HG02571 (cell line): ENCODE data around the gene TMEM222.
"Not testable (repeated sequence)": the region's sequence is repeated elsewhere in the genome, so short reads cannot be mapped to it uniquely, and the experiment has no call there.

ENCODE experiments used
- ATAC-seq: cut with Tn5 transposase; IDR thresholded peaks from one replicate; pipeline ENCODE4 v1.9.1; 2021; ENCODE audit warnings: mild to moderate bottlenecking, moderate library complexity; ENCODE audit not compliant: unreplicated experiment

Gene TMEM222, protein sequence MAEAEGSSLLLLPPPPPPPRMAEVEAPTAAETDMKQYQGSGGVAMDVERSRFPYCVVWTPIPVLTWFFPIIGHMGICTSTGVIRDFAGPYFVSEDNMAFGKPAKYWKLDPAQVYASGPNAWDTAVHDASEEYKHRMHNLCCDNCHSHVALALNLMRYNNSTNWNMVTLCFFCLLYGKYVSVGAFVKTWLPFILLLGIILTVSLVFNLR

DNA sequence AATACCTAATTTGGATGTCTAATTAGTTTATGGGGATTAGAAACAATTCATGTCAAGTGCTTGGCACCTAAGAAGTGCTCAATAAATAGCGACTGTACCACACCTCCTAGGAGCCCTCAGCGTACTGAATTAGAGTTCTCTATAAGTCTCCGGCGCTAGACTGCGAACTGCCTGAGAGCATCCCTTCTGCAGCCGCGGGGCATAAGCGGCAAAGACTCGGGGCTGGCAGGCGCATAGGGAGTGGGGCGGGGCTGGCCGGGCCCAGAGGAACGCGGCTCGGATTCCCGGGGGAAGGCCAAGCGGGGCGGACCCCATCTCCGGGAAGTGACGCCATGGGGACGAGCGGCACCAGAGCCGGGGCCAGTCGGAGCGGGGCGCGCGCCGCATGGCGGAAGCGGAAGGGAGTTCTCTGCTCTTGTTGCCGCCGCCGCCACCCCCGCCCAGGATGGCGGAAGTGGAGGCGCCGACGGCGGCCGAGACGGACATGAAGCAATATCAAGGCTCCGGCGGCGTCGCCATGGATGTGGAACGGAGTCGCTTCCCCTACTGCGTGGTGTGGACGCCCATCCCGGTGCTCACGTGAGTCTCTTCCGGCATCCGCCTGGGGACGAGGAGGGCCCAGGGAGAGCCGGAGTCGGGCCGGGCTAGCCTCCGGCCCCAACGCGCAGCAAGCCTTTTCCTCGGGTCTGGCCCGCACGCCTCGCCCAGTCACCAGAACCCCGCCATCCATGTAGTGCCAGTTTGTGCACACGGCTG is at the start of gene TMEM222:
TMEM222 (plus strand) TSS at position 351 of the 756 bp plus-strand sequence; CDS start at position 386, 35 bp downstream.
- ATAC-seq = peak; percentile 86

DNA sequence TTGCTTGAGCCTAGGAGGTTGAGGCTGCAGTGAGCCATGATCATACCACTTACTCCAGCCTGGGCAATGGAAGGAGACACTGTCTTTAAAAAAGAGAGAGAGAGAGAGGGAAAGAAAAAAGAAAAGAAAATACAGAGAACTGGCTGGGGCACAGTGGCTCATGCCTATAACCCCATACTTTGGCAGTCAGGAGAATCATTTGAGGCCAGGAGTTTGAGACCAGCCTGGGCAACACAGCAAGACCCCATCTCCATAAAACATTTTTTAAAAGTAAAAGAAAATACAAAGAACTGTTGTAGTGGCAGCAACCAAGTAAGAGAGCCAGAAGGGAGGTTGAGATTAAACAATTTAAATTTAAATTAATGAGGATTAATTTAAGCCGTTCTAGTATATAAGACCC is 47.8 kb upstream of the TMEM222 start:
- no peak for ATAC-seq

DNA sequence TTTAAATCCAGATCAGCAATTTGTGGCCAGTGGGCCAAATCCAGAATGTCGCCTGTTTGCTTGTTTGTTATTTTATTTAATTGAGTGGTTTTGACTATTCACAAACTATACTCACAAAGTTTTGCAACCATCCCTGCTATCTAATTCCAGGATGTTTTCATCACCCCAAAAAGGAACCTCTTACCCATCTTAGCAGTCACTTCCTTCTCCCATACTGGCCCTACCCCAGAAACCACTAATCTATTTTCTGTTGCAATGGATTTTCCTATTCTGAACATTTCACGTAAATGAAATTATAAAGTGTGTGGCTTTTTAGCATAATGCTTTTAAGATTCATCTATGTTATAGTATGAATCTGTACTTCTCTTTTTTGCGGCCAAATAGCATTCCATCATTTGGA is 46.3 kb upstream of the TMEM222 start:
- no peak for ATAC-seq

DNA sequence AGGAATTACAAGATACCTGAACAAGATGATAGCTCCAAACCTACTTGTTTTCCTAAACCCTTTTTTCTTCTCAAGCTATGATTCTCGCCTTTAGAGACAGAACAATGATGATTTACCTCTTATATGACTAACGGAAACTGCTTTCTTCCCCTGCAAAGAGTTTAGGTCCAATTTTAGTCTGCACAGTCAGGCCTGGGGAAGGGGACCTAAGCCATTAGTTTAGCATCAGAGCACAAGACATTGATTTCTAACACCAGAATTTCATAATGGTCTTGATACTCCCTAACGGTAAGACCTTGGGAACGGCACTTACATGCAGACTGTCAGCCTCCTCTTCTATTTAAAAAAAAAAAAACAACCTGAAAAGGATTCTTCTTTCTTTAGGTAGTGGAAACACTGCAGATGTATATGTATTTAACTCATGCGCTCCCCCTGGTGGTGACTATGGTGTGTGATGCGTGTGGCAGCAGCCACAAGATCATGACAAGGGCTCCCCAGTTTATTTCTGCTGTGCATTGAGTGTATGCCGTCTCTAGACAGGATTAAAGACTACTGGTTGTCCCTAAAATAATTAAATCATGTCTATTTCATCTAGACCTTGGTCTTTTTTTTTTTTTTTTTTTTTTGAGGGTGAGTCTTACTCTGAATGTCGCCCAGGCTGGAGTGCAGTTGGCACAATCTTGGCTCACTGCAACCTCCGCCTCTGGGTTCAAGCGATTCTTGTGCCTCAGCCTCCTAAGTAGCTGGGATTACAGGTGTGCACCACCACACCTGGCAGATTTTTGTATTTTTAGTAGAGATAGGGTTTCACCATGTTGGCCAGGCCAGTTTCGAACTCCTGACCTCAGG is 37.3 kb upstream of the TMEM222 start:
- no peak for ATAC-seq

DNA sequence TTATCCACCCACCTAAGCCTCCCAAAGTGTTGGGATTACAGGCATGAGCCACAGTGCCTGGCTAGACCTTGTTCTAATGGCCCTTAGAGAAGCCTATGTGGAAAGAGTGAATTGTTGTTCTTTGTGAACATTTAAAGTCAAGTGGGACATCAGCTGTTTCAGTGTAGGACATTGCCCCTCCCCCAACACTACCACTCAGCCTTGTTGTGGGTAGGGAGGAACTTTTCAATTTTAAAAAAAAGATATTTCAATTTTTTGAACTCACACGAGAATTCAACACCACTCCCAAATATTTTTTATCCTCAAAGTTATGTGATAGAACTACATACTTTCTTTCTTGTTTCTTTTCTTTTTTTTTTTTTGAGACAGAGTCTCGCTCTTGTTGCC is 36.7 kb upstream of the TMEM222 start:
- no peak for ATAC-seq

DNA sequence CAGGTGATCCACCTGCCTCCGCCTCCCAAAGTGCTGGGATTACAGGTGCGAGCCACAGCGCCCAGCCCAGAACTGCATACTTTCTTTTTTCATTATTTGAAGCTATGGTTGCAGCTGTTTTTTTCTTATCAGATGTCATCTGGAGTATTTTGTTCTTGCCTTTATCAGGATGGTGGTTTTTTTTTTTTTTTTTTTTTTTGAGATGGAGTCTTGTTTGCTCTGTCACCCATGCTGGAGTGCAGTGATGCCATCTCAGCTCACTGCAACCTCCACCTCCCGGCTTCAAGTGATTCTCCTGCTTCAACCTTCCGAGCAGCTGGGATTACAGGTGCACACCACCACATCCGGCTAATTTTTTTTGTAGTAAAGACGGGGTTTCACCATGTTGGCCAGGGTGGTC is 36.1 kb upstream of the TMEM222 start:
- ATAC-seq = not testable (repeated sequence)

DNA sequence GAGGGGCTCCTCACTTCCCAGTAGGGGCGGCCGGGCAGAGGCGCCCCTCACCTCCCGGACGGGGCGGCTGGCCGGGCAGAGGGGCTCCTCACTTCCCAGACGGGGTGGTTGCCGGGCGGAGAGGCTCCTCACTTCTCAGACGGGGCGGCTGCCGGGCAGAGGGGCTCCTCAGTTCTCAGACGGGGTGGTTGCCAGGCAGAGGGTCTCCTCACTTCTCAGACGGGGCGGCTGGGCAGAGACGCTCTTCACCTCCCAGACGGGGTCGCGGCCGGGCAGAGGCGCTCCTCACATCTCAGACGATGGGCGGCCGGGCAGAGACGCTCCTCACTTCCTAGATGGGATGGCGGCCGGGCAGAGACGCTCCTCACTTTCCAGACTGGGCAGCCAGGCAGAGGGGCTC is 32.8 kb upstream of the TMEM222 start:
- ATAC-seq = not testable (repeated sequence)

DNA sequence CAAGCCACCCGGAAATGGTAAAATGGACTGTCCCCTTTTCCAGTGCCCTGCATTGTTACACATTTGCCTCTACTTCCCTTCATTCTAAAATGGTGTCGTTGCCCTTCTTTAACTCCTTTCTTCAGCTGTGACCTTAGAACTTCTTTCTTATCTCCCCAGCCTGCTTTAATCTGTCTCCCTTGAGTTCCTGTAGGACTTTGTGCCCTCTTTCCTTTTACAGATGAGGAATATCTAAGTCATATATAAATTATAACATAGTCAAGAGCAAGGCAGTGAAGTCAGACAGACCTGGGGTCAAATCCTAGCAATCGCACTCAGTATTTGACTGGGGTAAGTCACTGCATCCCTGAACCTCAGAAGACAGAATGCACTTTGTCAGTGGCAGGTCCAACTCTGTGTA is 31.4 kb upstream of the TMEM222 start:
- no peak for ATAC-seq

DNA sequence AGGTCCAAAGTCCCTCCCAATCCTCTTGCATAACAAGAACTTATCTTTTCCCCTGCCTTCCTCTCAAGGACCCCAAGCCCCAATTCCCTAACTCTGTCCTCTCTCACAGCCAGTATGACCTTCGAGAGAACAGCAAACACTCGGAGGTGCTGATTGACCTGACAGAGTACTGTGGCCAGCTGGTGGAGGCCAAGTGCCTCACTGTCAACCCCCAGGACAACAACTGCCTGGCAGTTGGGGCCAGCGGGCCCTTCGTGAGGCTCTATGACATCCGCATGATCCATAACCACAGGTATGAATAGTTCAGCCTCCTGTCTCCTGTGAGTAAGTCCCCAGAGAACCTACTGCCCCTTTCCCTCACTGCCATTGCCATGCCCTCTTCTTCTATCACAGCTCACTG is 29.9 kb upstream of the TMEM222 start:
- ATAC-seq = no peak

DNA sequence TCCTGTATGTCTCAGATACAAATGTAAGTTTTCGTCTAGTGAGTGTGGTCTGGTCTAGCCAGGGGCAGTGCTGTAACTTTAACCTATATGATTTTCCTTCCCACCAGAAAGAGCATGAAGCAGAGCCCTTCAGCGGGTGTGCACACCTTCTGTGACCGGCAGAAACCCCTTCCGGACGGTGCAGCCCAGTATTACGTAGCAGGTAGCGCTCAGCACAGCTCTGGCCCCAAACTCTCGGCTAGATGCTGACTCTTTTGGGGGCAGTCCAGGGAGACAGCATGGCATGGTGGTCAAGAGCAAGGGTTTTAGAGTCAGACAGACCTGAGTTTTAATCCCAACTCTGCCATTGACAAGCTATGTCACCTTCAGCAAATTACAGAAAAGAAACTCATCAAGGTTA is 28.0 kb upstream of the TMEM222 start:
- ATAC-seq = no peak

DNA sequence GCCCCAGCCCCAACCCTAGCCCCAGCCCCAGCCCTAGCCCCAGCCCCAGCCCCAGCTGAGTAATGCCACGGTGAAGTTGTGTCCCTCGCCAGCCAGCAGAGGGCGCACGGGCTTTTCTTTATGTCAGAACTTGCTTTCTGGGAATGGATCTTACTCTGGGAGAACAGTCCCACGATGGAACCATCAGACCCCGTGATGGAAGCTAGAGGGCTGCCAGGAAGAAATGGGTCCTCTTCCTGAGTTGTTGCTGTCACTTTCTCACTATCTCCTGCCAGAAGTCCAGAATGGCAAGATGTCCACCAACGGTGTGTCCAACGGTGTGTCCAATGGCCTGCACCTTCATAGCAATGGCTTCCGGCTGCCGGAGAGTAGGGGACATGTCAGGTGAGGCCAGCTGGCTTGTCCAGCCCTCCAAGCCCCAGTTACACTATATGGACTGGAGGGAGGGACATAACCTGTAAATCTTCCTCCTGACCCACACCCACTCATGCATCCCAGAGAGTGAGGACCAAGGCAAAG is 25.1 kb upstream of the TMEM222 start:
- no peak for ATAC-seq

DNA sequence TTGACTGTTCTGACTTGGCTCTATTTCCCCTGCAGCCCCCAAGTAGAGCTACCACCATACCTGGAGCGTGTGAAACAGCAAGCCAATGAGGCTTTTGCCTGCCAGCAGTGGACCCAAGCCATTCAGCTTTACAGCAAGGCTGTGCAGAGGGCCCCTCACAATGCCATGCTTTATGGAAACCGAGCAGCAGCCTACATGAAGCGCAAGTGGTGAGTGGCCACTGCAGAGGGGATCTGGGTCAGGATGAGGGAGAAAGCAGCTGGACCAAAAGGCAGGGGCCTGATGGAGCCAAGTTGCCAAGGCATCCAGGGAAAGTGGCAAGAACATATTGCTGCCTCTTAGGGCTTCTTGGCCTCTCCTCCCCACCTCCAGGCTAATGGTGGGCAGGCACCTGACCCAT is 24.1 kb upstream of the TMEM222 start:
- no peak for ATAC-seq

DNA sequence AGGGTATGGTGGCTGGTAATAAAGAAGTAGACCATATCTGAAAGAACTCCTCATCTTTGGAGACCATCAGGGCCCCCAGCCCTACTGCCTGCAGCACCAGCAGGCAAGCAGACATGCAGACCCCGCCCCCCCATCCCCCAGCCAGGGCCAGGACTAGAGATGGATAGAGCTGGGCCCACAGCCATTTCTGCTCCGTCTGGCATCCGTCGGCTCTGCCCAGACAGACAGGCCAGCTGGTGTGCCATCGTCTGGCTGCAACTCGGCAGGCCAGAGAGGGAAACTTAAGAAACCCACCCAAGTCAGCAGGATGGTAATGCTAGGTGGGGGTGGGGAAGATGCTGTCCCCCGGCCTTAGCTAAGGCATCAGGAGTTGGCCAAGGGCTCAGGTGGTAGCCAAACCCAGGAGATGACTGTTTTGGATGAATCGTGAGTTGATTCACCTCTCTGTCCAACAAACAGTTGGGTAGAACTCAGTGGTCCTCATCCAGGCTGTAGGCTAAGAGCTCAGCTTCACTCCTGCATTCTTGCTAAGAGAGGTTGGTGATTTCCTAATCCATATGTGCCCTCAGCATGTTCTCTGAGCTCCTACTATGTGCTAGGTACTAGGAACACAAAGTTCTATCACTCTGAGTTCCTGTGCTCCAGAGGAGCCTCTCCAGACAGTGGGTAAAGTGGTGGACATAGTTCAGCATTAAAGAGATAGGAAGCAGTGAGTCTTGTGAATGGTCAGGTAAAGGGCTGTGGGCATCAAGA is 23.2 kb upstream of the TMEM222 start:
- ATAC-seq = no peak

DNA sequence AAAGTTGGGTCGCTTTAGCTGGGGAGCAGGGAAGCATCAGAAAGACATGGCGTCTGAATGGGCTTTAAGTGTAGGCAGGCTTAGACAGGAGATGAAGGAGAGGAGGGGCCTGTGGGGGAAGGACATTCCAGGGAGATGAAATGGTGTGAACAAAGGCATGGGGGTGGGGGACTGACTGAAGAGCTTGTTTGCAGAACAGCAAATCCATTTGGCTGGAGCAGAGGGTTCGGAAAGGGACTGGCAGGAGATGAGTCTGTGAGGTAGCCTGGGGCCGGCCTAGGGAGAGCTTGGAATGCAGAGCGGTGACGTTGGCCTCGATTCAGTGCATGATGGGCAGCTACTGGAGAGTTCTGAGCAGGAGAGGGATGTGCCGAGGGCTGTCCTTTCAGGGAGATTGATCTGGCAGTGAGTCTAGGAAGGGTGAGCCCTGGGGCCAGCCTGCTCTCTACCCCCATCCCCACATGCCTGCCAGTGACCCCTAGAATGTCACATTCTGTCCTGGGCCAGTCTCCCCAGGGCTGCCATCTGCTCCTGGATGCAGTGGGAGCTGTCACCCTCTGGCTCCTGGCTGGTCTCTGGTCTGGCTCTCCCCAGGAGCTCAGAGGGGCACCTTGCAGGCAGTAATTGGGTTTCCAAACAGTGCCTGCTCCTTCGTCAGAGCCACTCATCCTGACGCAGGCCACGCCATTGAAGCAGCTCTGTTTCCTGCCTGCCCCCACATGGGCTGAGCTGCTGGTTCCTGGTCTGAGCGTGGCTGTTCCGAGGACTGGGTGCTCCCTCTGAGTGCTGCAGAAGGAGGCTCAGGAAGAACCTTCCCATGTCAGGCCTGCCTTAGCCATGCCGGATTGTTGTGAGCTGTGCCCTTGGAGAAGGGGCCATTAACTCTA is 22.3 kb upstream of the TMEM222 start:
- ATAC-seq = no peak

DNA sequence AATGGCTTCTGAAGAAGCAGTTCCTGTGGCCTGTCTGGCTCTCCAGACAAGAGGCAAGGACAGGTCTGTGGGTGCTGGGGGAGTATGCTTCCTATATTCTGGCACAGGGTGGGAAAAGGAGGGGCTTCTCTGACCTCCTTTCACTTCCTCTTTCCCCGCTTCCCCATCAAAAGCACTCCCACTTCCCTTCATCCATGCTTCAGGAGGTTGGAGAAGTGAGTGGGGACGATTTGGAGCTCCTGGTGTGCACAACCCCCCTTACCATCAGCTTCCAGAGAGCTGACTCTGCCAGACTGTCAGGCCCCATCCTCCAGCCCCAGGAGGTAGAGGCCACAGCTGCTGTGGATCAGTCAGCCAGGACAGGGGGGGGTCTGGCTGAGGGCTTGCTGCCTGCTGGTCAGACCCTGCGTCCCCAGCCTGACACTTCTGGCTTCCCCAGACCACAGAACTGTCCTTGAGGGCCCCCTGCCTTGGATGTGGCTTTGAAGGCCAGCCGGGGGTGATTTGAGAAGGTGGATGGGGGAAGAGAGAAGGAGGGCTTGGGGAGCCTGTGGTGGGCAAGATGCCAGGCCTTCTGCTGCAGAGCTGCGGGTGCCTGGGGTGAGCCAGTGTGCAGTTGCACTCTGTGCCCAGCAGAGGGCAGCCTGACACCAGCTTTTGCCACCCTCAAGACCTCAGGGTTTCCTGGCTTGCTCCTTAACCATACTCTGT is 21.5 kb upstream of the TMEM222 start:
- no peak for ATAC-seq

DNA sequence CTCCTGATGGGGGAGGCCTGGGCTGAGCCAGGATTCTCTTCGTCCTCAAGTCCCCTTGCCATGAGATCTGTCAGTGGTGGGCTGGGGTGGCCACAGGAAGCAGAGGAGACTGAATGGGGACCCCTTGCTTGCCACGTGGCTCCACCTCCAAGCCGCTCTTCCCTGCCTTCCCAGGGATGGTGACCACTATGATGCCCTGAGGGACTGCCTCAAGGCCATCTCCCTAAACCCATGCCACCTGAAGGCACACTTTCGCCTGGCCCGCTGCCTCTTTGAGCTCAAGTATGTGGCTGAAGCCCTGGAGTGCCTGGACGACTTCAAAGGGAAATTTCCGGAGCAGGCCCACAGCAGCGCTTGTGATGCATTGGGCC is 20.9 kb upstream of the TMEM222 start:
- no peak for ATAC-seq

DNA sequence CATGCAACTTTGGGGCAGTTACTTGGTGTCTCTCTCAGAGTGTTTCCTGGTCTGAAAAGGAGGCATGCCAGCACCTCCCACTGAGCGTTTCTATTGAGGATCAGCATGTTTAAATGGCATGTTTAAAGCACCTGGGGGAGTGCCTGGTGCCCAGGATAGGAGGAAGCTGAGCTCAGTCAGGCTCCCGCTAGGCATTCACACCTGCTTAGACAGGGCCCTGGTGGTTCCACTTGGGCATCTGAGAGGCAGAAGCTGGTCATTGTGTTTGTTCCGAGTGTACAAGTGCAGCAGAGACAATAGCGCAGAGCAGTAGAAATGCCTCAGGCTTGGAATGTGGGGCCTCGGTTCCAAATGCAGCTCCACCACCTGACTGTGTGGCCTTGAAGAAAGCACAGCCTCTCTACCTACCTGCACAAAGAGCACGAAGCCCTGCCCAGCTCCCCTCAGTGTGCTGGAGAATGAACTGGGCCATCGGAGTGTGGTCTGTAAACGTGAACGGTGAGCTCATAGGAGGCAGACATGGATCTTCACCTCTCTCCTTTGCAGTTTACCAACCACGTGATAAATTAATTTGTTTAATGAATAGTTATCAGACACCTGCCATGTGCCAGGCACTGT is 20.3 kb upstream of the TMEM222 start:
- ATAC-seq = no peak

DNA sequence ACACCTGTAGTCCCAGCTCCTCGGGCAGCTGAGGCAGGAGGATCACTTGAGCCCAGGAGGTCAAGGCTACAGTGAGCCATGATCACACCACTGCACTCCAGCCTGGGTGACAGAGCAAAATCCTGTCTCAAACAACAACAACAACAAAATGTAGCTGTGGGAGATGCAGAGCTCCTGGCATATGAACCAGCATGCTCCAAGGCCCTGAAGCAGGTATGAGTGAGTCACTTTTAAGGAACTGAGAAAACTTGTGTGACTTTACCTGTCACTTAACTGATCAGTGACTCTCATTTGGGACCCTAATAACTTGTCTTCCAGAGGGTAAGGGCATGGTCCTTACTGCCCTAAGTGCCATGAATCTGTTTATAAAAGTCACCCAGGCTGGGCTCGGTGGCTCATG is 19.4 kb upstream of the TMEM222 start:
- ATAC-seq = no peak

DNA sequence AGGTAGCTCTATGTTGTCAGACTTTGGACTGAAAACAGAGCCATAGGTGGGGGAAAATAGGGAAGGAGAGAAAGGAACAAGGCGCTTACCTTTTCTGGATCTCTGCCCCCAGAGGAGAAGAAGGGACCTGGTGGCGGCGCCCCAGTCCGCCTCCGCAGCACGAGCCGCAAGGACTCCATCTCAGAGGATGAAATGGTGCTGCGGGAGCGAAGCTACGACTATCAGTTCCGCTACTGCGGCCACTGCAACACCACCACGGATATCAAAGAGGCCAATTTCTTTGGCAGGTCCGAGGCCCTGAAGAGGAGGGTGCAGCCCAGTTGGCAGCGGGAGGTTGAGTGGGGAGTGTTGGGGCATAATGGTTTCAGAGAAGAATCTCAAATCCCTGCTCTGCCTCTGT is 18.5 kb upstream of the TMEM222 start:
- no peak for ATAC-seq
